Prostate gland (tissue), 2 donors: ENCODE results near the gene SAP30BP. TPM values are rescaled to one million over a fixed set of nuclear protein-coding genes. Genes with fewer than 3 reads are reported as not detected.
A peak's percentile ranks its signal among the peaks of the same experiment; 100 is the strongest.

Experiments used
- DNase-seq: peaks from one replicate; pipeline ENCODE4 v3.0.0-alpha.2; 2019; ENCODE audit warnings: low spot score
- H3K27ac ChIP-seq, 2 donors: fragments of 200-600 bp; sonication (generic); 2 replicates each; pipeline ENCODE4 v1.5.1; 2017 to 2019
- H3K27me3 ChIP-seq: fragments of 200-600 bp; sonication (generic); replicated peaks from 2 replicates; pipeline ENCODE4 v1.5.1; 2019; ENCODE audit not compliant: insufficient read depth
- H3K36me3 ChIP-seq, 2 donors: fragments of 200-600 bp; sonication (generic); 1 replicate in 1 of 2; 2 replicates in 1 of 2; pipeline versions ENCODE4 v1.5.1 to v1.8.1; 2017 to 2019
- H3K4me1 ChIP-seq: fragments of 200-600 bp; sonication (generic); replicated peaks from 2 replicates; pipeline ENCODE4 v1.5.1; 2019
- H3K4me3 ChIP-seq, 2 donors: fragments of 200-600 bp; sonication (generic); 2 replicates each; pipeline ENCODE4 v1.5.1; 2017 to 2019
- H3K9me3 ChIP-seq: fragments of 200-600 bp; sonication (generic); 2 replicates; pipeline ENCODE4 v1.5.1; 2017
- POLR2A ChIP-seq: fragments of 450-650 bp; IDR thresholded peaks from one replicate; pipeline ENCODE4 v1.6.1; 2016; ENCODE audit warnings: antibody characterized with exemption, mild to moderate bottlenecking
- POLR2AphosphoS5 ChIP-seq: sonication (generic); formaldehyde crosslinking; IDR thresholded peaks from one replicate; pipeline ENCODE4 v1.6.1; 2017; ENCODE audit warnings: antibody characterized with exemption
- WGBS: methylation state at CpG from one replicate; pipeline ENCODE4 v1.1.5; 2018; 5-methylcytosine and 5-hydroxymethylcytosine counted together
- intact Hi-C: fragments of 100-400 bp; cut with DNase I; formaldehyde crosslinking; loops from one replicate; pipeline ENCODE4 v1.14.2; 2022
- total RNA-seq, 2 donors: library from RNA; depleted of rRNA; stranded (reverse); fragments of >200 nt; gene quantifications; one replicate each; pipeline ENCODE4 v1.1.0, GENCODE V29; 2016
- TF ChIP-seq, protein P1 (sequence below), 4 experiments: fragments of 200-600 bp in 2 of 4; fragments of 450-650 bp in 2 of 4; sonication (generic) in 2 of 4; IDR thresholded peaks; 1 replicate in 3 of 4; 2 replicates in 1 of 4; pipeline ENCODE4 v1.5.1; 2016 to 2019; ENCODE audit warnings: antibody characterized with exemption in 4 of 4, mild to moderate bottlenecking in 2 of 4, moderate library complexity in 2 of 4

SAP30BP gene
- total RNA-seq, 2 donors from 2014 or later, result 50.4 to 72.3 TPM

DNA sequence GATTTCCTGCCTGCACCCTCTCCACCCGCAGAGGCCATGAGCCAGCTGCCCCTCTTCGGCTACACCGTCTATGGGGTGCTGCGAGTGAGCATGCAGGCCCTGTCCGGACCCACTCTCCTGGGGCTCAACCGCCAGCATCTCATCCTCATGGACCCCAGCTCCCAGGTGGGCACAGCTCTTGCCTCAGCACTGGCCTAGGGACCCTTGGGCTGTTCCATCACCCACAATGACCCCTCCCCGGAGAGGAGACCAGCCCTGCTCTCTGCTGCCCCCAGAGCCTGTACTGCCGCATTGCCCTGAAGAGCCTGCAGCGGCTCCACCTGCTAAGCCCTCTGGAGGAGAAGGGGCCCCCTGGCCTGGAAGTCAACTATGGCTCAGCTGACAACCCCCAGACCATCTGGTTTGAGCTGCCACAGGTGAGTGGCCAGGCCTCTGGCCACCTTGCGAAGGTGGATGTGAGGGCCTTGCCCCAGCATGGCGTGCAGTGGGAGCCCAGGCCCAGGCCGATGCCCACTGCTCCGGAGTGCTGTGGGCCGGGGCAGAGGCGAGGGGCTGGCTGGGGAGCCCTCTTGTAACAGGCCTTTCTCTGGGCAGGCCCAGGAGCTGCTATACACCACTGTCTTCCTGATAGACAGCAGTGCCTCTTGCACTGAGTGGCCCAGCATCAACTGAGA is 41.2 kb upstream of the SAP30BP start:
- no peaks in the 10 kb centered on the region for H3K4me1 ChIP-seq
- H3K27ac ChIP-seq, result no peak overlapping the region
- H3K4me3 ChIP-seq, result no peak overlapping the region
- 85% methylated on average over 8 of the region's 15 CpGs for WGBS
- peaks cover 0 to 3% of the 10 kb centered on the region in 2 donors for H3K36me3 ChIP-seq
- intact Hi-C loops, result no loop called here
- DNase-seq, result no peak
- H3K9me3 ChIP-seq, result no peaks in the 10 kb centered on the region
- TF ChIP-seq, protein P1, sequence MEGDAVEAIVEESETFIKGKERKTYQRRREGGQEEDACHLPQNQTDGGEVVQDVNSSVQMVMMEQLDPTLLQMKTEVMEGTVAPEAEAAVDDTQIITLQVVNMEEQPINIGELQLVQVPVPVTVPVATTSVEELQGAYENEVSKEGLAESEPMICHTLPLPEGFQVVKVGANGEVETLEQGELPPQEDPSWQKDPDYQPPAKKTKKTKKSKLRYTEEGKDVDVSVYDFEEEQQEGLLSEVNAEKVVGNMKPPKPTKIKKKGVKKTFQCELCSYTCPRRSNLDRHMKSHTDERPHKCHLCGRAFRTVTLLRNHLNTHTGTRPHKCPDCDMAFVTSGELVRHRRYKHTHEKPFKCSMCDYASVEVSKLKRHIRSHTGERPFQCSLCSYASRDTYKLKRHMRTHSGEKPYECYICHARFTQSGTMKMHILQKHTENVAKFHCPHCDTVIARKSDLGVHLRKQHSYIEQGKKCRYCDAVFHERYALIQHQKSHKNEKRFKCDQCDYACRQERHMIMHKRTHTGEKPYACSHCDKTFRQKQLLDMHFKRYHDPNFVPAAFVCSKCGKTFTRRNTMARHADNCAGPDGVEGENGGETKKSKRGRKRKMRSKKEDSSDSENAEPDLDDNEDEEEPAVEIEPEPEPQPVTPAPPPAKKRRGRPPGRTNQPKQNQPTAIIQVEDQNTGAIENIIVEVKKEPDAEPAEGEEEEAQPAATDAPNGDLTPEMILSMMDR (IDR thresholded peaks at IDR 0.05), result peak in 2 of 4 experiments; percentile 24 to 45
- TF ChIP-seq POLR2A (no peak), POLR2AphosphoS5 (no peak)
- H3K27me3 ChIP-seq, result no peaks in the 10 kb centered on the region

DNA sequence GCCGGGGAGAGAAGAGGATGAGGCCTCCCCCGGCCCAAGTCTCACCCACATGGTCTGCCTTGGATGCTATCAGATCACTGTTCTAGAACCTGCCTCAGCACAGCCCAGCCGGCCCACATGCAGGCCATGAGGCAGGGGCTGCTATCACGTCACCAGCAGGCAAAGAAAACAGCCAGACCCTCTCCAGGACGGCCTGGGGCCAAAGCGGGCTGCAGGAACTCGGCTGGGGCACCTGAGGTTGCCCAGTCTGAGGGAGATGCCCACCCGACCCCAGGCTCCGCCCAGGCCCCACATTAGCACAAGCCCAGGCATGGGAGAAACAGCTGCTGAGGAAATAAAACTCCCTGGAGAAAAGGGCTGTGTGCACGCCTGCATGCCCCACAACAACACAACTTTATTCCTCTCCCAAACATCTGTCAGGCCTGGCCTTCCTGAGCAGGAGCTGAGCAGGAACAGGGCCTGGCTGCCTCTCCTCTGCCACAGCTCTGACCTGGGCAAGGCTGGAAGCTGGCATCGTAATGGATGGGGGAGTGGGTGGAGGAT is 40.6 kb upstream of the SAP30BP start:
- no peak overlapping the region for H3K4me3 ChIP-seq
- H3K36me3 ChIP-seq, result peaks cover 0 to 3% of the 10 kb centered on the region in 2 donors
- H3K4me1 ChIP-seq, result no peaks in the 10 kb centered on the region
- no peaks in the 10 kb centered on the region for H3K9me3 ChIP-seq
- intact Hi-C loops, result no loop called here
- TF ChIP-seq POLR2AphosphoS5 (no peak), POLR2A (no peak)
- TF ChIP-seq, protein P1 (IDR thresholded peaks at IDR 0.05), result no peak
- H3K27me3 ChIP-seq, result no peaks in the 10 kb centered on the region
- no peak overlapping the region for H3K27ac ChIP-seq
- 69% methylated on average over 11 of the region's 11 CpGs for WGBS
- no peak for DNase-seq

DNA sequence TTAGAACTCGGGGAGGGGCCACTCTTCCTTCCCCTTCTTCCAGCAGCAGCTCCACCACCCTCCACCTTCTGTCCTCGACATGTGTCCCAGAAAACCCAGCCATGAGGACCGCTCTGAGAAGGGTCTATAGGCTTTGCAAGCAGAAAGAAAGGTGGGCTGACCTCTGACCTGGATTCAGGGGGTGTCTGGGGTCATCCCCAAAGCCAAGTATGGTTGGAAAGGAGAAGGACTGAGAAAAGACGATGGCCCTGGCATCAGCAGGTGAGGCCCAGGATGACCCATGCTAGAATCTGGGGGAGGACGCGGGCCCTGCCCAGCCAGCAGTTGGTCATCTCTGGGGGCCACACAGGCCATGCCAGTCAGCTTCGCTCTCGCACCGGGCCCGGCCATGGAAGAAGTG is 40.0 kb upstream of the SAP30BP start:
- Histone ChIP-seq H3K4me3 (no peak overlapping the region), H3K4me1 (no peaks in the 10 kb centered on the region), H3K27me3 (no peaks in the 10 kb centered on the region), H3K9me3 (no peaks in the 10 kb centered on the region), H3K36me3 (peaks cover 0 to 3% of the 10 kb centered on the region in 2 donors), H3K27ac (no peak overlapping the region)
- no peak for TF ChIP-seq POLR2A
- TF ChIP-seq, protein P1 (IDR thresholded peaks at IDR 0.05), result no peak
- TF ChIP-seq POLR2AphosphoS5, result no peak
- intact Hi-C loops, result no loop called here
- 96% methylated on average over 10 of the region's 10 CpGs for WGBS
- DNase-seq, result no peak

DNA sequence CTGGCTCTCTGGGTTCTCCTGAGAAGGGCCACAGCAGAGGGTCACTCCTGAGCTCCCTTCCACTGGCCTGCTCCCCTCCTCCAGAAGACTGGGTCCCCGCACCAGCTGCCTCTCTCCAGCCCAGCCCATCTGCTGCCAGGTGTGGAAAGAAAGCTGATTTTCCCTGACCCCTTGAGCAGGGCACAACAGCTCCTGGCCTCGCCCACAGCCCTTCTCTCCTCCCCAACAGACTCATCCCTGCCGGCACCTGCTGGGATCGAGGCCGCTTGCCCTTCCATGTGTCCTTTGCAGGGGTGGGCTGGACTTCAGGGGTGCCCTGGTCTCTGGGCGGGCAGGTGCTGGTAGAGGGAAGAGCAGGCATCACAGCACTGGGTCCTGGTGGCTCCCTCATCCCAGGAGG is 38.7 kb upstream of the SAP30BP start:
- Histone ChIP-seq H3K36me3 (peaks cover 0 to 3% of the 10 kb centered on the region in 2 donors), H3K27me3 (no peaks in the 10 kb centered on the region), H3K4me1 (peaks cover 5% of the 10 kb centered on the region), H3K9me3 (no peaks in the 10 kb centered on the region), H3K27ac (no peak overlapping the region), H3K4me3 (no peak overlapping the region)
- WGBS, result 90% methylated on average over 6 of the region's 6 CpGs
- intact Hi-C loops, result no loop called here
- TF ChIP-seq POLR2AphosphoS5 (no peak), POLR2A (no peak)
- TF ChIP-seq, protein P1 (IDR thresholded peaks at IDR 0.05), result no peak
- no peak for DNase-seq

DNA sequence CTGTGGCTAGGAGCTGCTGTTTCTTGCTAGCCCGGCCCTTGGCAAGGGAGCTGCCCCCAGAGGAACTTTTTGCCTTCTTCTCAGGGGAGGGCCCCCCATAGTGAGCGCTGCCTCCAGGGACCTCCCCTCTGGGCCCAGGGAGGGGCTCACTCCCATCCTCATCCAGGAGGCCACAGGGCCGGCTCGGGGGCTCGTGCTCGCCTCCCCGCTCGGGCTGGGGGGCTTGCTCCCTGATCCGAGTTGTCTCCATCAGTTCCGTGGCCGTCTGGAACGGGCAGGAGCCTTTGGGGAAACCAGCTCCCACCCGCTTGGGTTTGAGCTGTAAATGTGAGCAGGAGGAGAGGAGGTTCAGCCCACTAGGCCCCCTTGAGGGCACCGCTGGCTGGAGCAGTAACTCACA is 38.0 kb upstream of the SAP30BP start:
- no peaks in the 10 kb centered on the region for H3K27me3 ChIP-seq
- H3K9me3 ChIP-seq, result no peaks in the 10 kb centered on the region
- WGBS, result 80% methylated on average over 14 of the region's 14 CpGs
- TF ChIP-seq POLR2AphosphoS5, result no peak
- TF ChIP-seq, protein P1 (IDR thresholded peaks at IDR 0.05), result no peak
- TF ChIP-seq POLR2A, result no peak
- H3K4me1 ChIP-seq, result peaks cover 11% of the 10 kb centered on the region
- intact Hi-C loops, result no loop called here
- peaks cover 0 to 3% of the 10 kb centered on the region in 2 donors for H3K36me3 ChIP-seq
- no peak overlapping the region for H3K27ac ChIP-seq
- no peak for DNase-seq
- no peak overlapping the region for H3K4me3 ChIP-seq
